RWPE2 (cell line): ENCODE data around the gene ABCC10.

ENCODE experiments used
- ATAC-seq: fragments of 200-7000 bp; cut with Tn5 transposase; 3 replicates; pipeline ENCODE4 v1.9.1; 2021; ENCODE audit warnings: low read depth
- DNase-seq: peaks from one replicate; pipeline ENCODE4 v3.0.0-alpha.2; 2020; ENCODE audit warnings: low spot score
- H3K27ac ChIP-seq: fragments of 450-650 bp; 2 replicates; pipeline ENCODE4 v1.5.1; 2017; ENCODE audit warnings: mild to moderate bottlenecking; ENCODE audit not compliant: poor library complexity, severe bottlenecking
- H3K27me3 ChIP-seq: fragments of 250-450 bp; sonication (Bioruptor Pico); 2 replicates; pipeline ENCODE4 v1.5.1; 2021; ENCODE audit warnings: mild to moderate bottlenecking, moderate library complexity; ENCODE audit not compliant: insufficient read depth, poor library complexity, severe bottlenecking
- H3K36me3 ChIP-seq: fragments of 250-450 bp; sonication (Bioruptor Pico); 2 replicates; pipeline ENCODE4 v1.5.1; 2020; ENCODE audit warnings: low read depth, mild to moderate bottlenecking, moderate library complexity
- H3K4me1 ChIP-seq: fragments of 250-450 bp; sonication (Bioruptor Pico); 2 replicates; pipeline ENCODE4 v1.5.1; 2021; ENCODE audit warnings: mild to moderate bottlenecking, moderate library complexity; ENCODE audit not compliant: insufficient read depth, poor library complexity, severe bottlenecking
- H3K4me3 ChIP-seq: fragments of 250-450 bp; sonication (Bioruptor Pico); 2 replicates; pipeline ENCODE4 v1.5.1; 2021; ENCODE audit warnings: mild to moderate bottlenecking, moderate library complexity; ENCODE audit not compliant: severe bottlenecking
- H3K9me3 ChIP-seq: fragments of 250-450 bp; sonication (Bioruptor Pico); 2 replicates; pipeline ENCODE4 v1.5.1; 2021; ENCODE audit warnings: mild to moderate bottlenecking, moderate library complexity; ENCODE audit not compliant: severe bottlenecking
- TF ChIP-seq, protein P1 (sequence below): fragments of 450-650 bp; IDR thresholded peaks from one replicate; pipeline ENCODE4 v1.5.1; 2017; ENCODE audit warnings: mild to moderate bottlenecking, moderate library complexity; ENCODE audit not compliant: poor library complexity, severe bottlenecking

The ABCC10 gene

DNA sequence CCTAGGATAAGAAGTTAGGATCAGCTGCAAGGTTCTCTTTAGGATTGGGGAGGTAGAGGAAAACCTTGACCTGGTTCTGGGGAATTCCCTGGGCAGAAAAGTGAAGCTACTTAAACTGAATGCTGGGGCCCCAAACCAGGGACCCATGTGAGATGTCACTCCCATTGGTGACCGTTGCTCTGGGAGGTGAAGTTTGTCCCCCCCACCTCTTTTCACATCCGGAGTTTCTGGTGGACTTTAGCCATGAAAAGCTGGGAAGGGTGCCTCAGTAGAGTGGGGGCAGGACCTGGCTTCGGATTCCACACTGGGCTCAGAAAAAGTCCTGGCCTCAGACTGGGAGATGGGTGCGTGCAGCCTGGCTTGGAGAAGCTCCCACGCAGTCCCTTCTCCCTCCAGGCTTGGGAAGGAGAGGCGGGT, 63.2 kb downstream of the ABCC10 start:
- TF ChIP-seq, protein P1, sequence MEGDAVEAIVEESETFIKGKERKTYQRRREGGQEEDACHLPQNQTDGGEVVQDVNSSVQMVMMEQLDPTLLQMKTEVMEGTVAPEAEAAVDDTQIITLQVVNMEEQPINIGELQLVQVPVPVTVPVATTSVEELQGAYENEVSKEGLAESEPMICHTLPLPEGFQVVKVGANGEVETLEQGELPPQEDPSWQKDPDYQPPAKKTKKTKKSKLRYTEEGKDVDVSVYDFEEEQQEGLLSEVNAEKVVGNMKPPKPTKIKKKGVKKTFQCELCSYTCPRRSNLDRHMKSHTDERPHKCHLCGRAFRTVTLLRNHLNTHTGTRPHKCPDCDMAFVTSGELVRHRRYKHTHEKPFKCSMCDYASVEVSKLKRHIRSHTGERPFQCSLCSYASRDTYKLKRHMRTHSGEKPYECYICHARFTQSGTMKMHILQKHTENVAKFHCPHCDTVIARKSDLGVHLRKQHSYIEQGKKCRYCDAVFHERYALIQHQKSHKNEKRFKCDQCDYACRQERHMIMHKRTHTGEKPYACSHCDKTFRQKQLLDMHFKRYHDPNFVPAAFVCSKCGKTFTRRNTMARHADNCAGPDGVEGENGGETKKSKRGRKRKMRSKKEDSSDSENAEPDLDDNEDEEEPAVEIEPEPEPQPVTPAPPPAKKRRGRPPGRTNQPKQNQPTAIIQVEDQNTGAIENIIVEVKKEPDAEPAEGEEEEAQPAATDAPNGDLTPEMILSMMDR = no peak
- ATAC-seq (no peak), DNase-seq (no peak)
- Histone ChIP-seq H3K36me3 (peaks cover 7% of the 10 kb centered on the region; the same call in 1 of the 2 replicates), H3K27me3 (no peaks in the 10 kb centered on the region), H3K4me1 (peaks cover 46% of the 10 kb centered on the region), H3K9me3 (no peaks in the 10 kb centered on the region), H3K4me3 (no peak overlapping the region), H3K27ac (no peak overlapping the region)

DNA sequence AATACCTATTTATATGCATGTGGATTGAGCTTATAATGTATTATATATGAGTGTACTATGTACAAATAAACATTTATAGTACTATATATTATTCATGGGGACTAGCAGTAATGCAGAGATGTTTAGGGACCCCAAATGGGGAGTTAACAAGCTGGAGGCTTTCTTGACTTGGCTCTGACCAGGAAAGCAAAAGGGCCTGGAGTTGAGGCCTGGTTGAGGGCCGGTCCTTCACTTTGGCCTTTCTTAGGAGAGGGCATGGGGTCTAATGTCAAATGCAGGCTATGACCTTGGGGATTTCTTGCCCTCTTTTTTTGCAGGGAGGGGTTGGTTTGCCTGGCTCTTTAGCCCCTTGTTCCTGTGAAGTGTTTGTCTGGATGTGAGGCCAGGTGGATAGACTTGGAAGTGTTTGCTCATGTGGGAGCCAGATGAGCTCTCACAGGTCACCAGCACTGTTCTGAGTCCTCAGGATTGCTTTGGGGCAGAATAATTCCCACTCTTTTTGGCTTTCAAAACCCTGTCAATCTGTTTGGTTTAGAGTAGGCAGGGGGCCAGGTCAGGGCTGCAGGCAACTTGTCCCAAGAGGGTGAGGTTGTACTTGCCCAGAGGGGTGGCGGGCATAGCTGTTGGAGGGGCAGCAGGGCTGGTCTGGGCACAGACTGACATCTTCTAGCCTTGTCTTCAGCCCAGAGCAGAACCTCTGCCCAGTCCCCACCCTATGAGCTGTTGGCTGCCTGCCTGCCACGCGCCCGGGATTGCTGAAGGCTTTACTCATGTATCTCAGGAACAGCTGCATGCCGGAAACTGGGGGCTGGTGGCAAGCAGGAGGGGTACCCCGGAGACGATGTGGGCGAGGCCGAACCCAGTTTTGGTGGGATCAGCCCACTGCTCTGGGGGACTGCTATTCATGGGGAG, 64.7 kb downstream of the ABCC10 start:
- Histone ChIP-seq H3K4me1 (peaks cover 59% of the 10 kb centered on the region), H3K27me3 (no peaks in the 10 kb centered on the region), H3K36me3 (peaks cover 7% of the 10 kb centered on the region), H3K4me3 (no peak overlapping the region), H3K9me3 (no peaks in the 10 kb centered on the region), H3K27ac (no peak overlapping the region)
- ATAC-seq (peak; percentile 60), DNase-seq (peak; percentile 90)
- TF ChIP-seq, protein P1 = no peak

DNA sequence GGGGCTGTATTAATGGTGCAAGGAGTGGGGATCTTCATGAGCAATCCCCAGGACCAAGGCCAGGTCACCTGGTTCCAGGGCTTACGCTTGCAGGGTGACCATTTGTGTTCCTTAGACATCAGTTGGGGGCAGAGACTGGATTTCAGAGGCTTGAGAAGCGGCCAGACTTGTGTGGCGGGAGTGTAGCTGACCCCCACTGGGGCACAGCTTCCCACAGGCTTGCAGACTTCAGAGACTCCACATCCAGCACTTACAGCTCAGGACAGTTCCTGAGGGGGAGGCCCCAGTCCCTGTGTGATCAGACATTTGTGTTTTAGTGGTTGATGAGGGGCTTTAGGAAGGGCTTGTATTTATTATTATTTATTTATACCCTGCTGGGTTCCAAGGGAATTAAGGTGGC, 65.3 kb downstream of the ABCC10 start:
- Histone ChIP-seq H3K9me3 (no peaks in the 10 kb centered on the region), H3K4me1 (peaks cover 62% of the 10 kb centered on the region), H3K4me3 (no peak overlapping the region), H3K27ac (no peak overlapping the region), H3K27me3 (no peaks in the 10 kb centered on the region), H3K36me3 (peaks cover 14% of the 10 kb centered on the region)
- TF ChIP-seq, protein P1 = no peak
- DNase-seq (no peak), ATAC-seq (no peak)

DNA sequence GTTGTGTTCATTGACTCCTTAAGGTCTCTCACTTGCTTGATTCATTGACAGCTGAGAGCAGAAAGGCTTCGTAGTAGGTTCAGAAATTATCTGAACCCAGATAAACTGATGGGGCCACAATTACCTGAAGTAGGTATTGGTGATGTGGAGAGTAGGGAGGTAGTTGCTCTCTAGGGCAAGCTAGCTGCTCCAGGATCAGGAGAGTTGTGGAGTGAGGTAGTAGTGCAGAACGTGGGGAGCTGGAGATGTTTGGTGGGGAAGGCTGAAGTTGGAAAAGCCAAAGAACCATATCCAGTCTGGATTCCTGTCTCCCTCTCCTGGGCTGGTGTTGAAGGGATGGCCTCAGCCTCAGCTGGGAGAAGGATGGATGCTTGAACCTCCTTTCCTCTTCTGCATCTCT, 65.9 kb downstream of the ABCC10 start:
- Histone ChIP-seq H3K36me3 (peaks cover 19% of the 10 kb centered on the region), H3K27me3 (no peaks in the 10 kb centered on the region), H3K9me3 (no peaks in the 10 kb centered on the region), H3K4me1 (peaks cover 62% of the 10 kb centered on the region), H3K4me3 (no peak overlapping the region), H3K27ac (no peak overlapping the region)
- DNase-seq (no peak), ATAC-seq (no peak)
- TF ChIP-seq, protein P1 = no peak

DNA sequence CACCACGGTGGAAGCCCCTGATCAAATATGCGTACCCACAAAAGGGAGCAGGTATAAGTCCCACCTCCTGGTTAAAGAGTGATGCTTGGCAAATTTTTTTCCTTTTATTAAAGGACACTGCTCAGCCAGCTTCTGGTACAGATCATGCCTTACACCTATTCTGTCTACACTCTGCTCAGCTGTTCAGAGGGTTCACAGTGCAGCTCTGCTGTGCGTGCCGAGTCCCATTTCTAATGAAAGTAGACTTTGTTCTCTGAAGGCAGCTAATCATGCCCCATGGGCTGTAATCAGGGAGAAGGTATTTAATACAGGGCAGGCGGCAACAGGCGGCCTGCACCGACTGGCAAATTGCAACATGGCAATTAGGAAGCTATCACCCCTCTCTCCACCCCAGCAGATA, 66.5 kb downstream of the ABCC10 start:
- Histone ChIP-seq H3K36me3 (peaks cover 23% of the 10 kb centered on the region), H3K9me3 (no peaks in the 10 kb centered on the region), H3K4me1 (peaks cover 60% of the 10 kb centered on the region), H3K27ac (no peak overlapping the region), H3K27me3 (no peaks in the 10 kb centered on the region), H3K4me3 (no peak overlapping the region)
- TF ChIP-seq, protein P1 = no peak
- DNase-seq (no peak), ATAC-seq (no peak)
